H1 (cell line): Measurements from ENCODE around the gene SLC66A3. TPM values are rescaled to one million over a fixed set of nuclear protein-coding genes. Genes with fewer than 3 reads are reported as not detected.

ENCODE experiments used
- CTCF ChIA-PET: fragments of 300-600 bp; sonication (Branson Sonifier 250); formaldehyde crosslinking; loops from one replicate; lab custom pipeline; 2021; ENCODE audit not compliant: partially characterized antibody; lab: Charles Lee
- POLR2A ChIA-PET: fragments of 300-600 bp; sonication (Branson Sonifier 250); formaldehyde crosslinking; loops from one replicate; lab custom pipeline; 2021; ENCODE audit warnings: inconsistent platforms; ENCODE audit not compliant: partially characterized antibody; lab: Charles Lee
- DNase-seq, 2 experiments: peaks; one replicate each; pipeline versions ENCODE4 v3.0.0 to v3.0.0-alpha.2; 2010 to 2022; ENCODE audit warnings: low spot score in 2 of 2, low read depth in 1 of 2, mixed read lengths in 1 of 2
- FAIRE-seq: peaks from 2 replicates; lab custom pipeline; 2011; peaks lifted over from hg19 to GRCh38; lab: Jason Lieb, UNC
- H2AFZ ChIP-seq: 2 replicates; pipeline ENCODE4 v1.8.1; 2012; ENCODE audit warnings: low read length, inconsistent platforms
- H2AK5ac ChIP-seq: 2 replicates; pipeline ENCODE4 v1.6.1; 2013; ENCODE audit warnings: low read depth, low read length
- H2BK120ac ChIP-seq: replicated peaks from 2 replicates; pipeline ENCODE3; 2013; ENCODE audit warnings: low read depth, low read length, inconsistent platforms
- H2BK12ac ChIP-seq: 2 replicates; pipeline ENCODE4 v1.6.1; 2013; ENCODE audit warnings: low read depth, low read length
- H2BK15ac ChIP-seq: 2 replicates; pipeline ENCODE4 v1.6.1; 2013; ENCODE audit warnings: low read length
- H2BK20ac ChIP-seq: 2 replicates; pipeline ENCODE4 v1.6.1; 2013; ENCODE audit warnings: low read length
- H2BK5ac ChIP-seq: 2 replicates; pipeline ENCODE4 v1.6.1; 2013; ENCODE audit warnings: low read depth, low read length
- H3K14ac ChIP-seq: 2 replicates; pipeline ENCODE4 v1.6.1; 2013; ENCODE audit warnings: inconsistent platforms; ENCODE audit not compliant: insufficient read length
- H3K18ac ChIP-seq: 2 replicates; pipeline ENCODE4 v1.6.1; 2013; ENCODE audit warnings: low read length; ENCODE audit errors: extremely low read depth
- H3K23ac ChIP-seq: 2 replicates; pipeline ENCODE4 v1.6.1; 2013; ENCODE audit warnings: inconsistent platforms; ENCODE audit not compliant: insufficient read length
- H3K23me2 ChIP-seq: 2 replicates; pipeline ENCODE4 v1.6.1; 2013; ENCODE audit warnings: low read depth, low read length
- H3K27ac ChIP-seq: 2 replicates; pipeline ENCODE4 v1.6.1; 2011; ENCODE audit warnings: low read depth, low read length, inconsistent platforms
- H3K27me3 ChIP-seq, 4 experiments: replicated peaks in 1 of 4; 1 replicate in 1 of 4; 2 replicates in 3 of 4; pipeline versions ENCODE4 v1.6.1 to v1.8.1; 2011 to 2013; ENCODE audit warnings: low read length in 3 of 4, mild to moderate bottlenecking in 3 of 4, inconsistent platforms in 2 of 4, mixed read lengths in 2 of 4, moderate library complexity in 1 of 4; ENCODE audit not compliant: control insufficient read depth in 3 of 4, insufficient read depth in 3 of 4; ENCODE audit errors: extremely low read depth in 1 of 4
- H3K36me3 ChIP-seq, 4 experiments: 2 replicates each; pipeline versions ENCODE4 v1.6.1 to v1.8.1; 2011 to 2013; ENCODE audit warnings: mild to moderate bottlenecking in 4 of 4, low read length in 3 of 4, moderate library complexity in 2 of 4, control low read depth in 1 of 4, inconsistent platforms in 1 of 4; ENCODE audit not compliant: insufficient read depth in 4 of 4, control insufficient read depth in 2 of 4
- H3K4ac ChIP-seq: replicated peaks from 2 replicates; pipeline ENCODE3; 2013; ENCODE audit warnings: low read length, low read depth, mixed read lengths, inconsistent platforms; ENCODE audit not compliant: insufficient read length
- H3K4me1 ChIP-seq, 4 experiments: replicated peaks in 1 of 4; 1 replicate in 1 of 4; 2 replicates in 3 of 4; pipeline versions ENCODE4 v1.6.1 to v1.8.1; 2011 to 2013; ENCODE audit warnings: low read length in 3 of 4, inconsistent platforms in 2 of 4, mixed read lengths in 1 of 4; ENCODE audit not compliant: insufficient read depth in 4 of 4, control insufficient read depth in 3 of 4
- H3K4me2 ChIP-seq, 2 experiments: 2 replicates each; pipeline versions ENCODE4 v1.6.1 to v1.8.1; 2011 to 2013; ENCODE audit warnings: low read depth in 2 of 2, low read length in 2 of 2, control low read depth in 1 of 2, inconsistent platforms in 1 of 2, mild to moderate bottlenecking in 1 of 2; ENCODE audit not compliant: insufficient read depth in 1 of 2
- H3K4me3 ChIP-seq, 4 experiments: fragments of 200-600, 300-600 bp in 1 of 4; sonication (generic), shearing (Covaris generic), sonication (Bioruptor Twin) in 1 of 4; 2 replicates each; pipeline versions ENCODE4 v1.5.1 to v1.8.1; 2011 to 2016; ENCODE audit warnings: low read length in 4 of 4, low read depth in 3 of 4, control low read depth in 2 of 4, inconsistent platforms in 2 of 4, mild to moderate bottlenecking in 2 of 4, mixed read lengths in 1 of 4, moderate library complexity in 1 of 4; ENCODE audit not compliant: insufficient read depth in 2 of 4; ENCODE audit errors: extremely low read depth in 1 of 4
- H3K56ac ChIP-seq: replicated peaks from 2 replicates; pipeline ENCODE3; 2013; ENCODE audit warnings: low read depth, mild to moderate bottlenecking, mixed read lengths, low read length, inconsistent platforms; ENCODE audit not compliant: insufficient read length
- H3K79me1 ChIP-seq: 2 replicates; pipeline ENCODE4 v1.6.1; 2013; ENCODE audit warnings: low read depth, low read length, control low read depth
- H3K79me2 ChIP-seq, 2 experiments: 2 replicates each; pipeline versions ENCODE4 v1.6.1 to v1.8.1; 2012 to 2013; ENCODE audit warnings: low read length in 2 of 2, mild to moderate bottlenecking in 2 of 2, inconsistent platforms in 1 of 2; ENCODE audit not compliant: insufficient read depth in 2 of 2, control insufficient read depth in 1 of 2
- H3K9ac ChIP-seq, 4 experiments: replicated peaks in 1 of 4; 1 replicate in 1 of 4; 2 replicates in 3 of 4; pipeline versions ENCODE4 v1.6.1 to v1.8.1; 2011 to 2013; ENCODE audit warnings: low read depth in 3 of 4, low read length in 3 of 4, control low read depth in 2 of 4, mild to moderate bottlenecking in 2 of 4, moderate library complexity in 2 of 4, inconsistent platforms in 1 of 4; ENCODE audit errors: extremely low read depth in 1 of 4
- H3K9me3 ChIP-seq, 2 experiments: 2 replicates each; pipeline versions ENCODE4 v1.6.1 to v1.8.1; 2012 to 2013; ENCODE audit warnings: mild to moderate bottlenecking in 2 of 2, moderate library complexity in 2 of 2, control low read depth in 1 of 2, inconsistent platforms in 1 of 2, low read depth in 1 of 2, low read length in 1 of 2, mixed read lengths in 1 of 2; ENCODE audit not compliant: insufficient read depth in 2 of 2
- H4K20me1 ChIP-seq, 2 experiments: replicated peaks in 1 of 2; 2 replicates each; pipeline versions ENCODE3 to v1.8.1; 2011 to 2013; ENCODE audit warnings: inconsistent platforms in 2 of 2, low read length in 2 of 2, mild to moderate bottlenecking in 1 of 2; ENCODE audit not compliant: insufficient read depth in 2 of 2, control insufficient read depth in 1 of 2
- H4K5ac ChIP-seq: 2 replicates; pipeline ENCODE4 v1.6.1; 2013; ENCODE audit warnings: low read length, low read depth, mixed read lengths, inconsistent platforms; ENCODE audit not compliant: insufficient read length
- H4K8ac ChIP-seq: 2 replicates; pipeline ENCODE4 v1.8.0; 2013; ENCODE audit warnings: mild to moderate bottlenecking, moderate library complexity, low read length, inconsistent platforms; ENCODE audit not compliant: insufficient read depth; ENCODE audit errors: extremely low read depth
- H4K91ac ChIP-seq: replicated peaks from 2 replicates; pipeline ENCODE3; 2013; ENCODE audit warnings: low read length, mixed read lengths, inconsistent platforms; ENCODE audit not compliant: insufficient read length
- BRCA1 ChIP-seq: IDR thresholded peaks from 2 replicates; pipeline ENCODE4 v1.6.1; 2012; ENCODE audit warnings: low read depth, low read length, improper control_type of control experiment
- RBBP5 ChIP-seq: IDR thresholded peaks from 2 replicates; pipeline ENCODE4 v1.7.1; 2012; ENCODE audit warnings: low read depth, mild to moderate bottlenecking, inconsistent platforms, low read length, moderate library complexity, borderline replicate concordance
- WGBS, 2 experiments: shearing (Covaris generic) in 1 of 2; methylation state at CpG; one replicate each; pipeline versions ENCODE4 v1.1.6 to v1.1.7; 2013 to 2015; ENCODE audit warnings: low lambda C conversion rate in 2 of 2, mixed read lengths in 2 of 2, inconsistent platforms in 1 of 2, low coverage in 1 of 2, missing lambda C conversion rate in 1 of 2; ENCODE audit not compliant: insufficient replicate concordance in 2 of 2, insufficient coverage in 1 of 2, insufficient read length in 1 of 2; ENCODE audit errors: extremely low coverage in 1 of 2, missing lambda C conversion rate in 1 of 2; 5-methylcytosine and 5-hydroxymethylcytosine counted together
- polyA plus RNA-seq, 7 experiments: library from polyadenylated mRNA; depleted of rRNA in 3 of 7; stranded (reverse) in 5 of 7; unstranded in 2 of 7; fragments of >200 nt in 5 of 7; fragments of 200-250 nt in 2 of 7; gene quantifications; 1 replicate in 5 of 7; 2 replicates in 1 of 7; 4 replicates in 1 of 7; pipeline versions ENCODE4 v1.2.1 to v1.2.3, GENCODE V29; 2011 to 2013; ENCODE audit warnings: missing spikeins in 2 of 7, mixed read lengths in 2 of 7
- total RNA-seq: library from RNA; stranded (reverse); fragmentation: NEBNext Ultra II Directional; extraction: Animal tissue kit (Norgen Biotek cat#: 25700); gene quantifications from 2 replicates; pipeline ENCODE4 v1.2.1, GENCODE V29; 2021

SLC66A3 gene
- total and polyA plus RNA-seq, 2 of the 8 experiments (the other 6 are each of a cell fraction or from before 2014, with no cell fraction given) = 8.7 to 27.8 TPM

- H3K18ac ChIP-seq = no peak overlapping the region
- H3K27me3 ChIP-seq = no peaks in the 10 kb centered on the region
- no peak overlapping the region for H3K4me2 ChIP-seq
- no peaks in the 10 kb centered on the region for H3K79me2 ChIP-seq
- no peak overlapping the region for H3K4me3 ChIP-seq
- no peak overlapping the region for H2BK120ac ChIP-seq
- H4K20me1 ChIP-seq = no peaks in the 10 kb centered on the region
- H3K14ac ChIP-seq = no peak overlapping the region
- H4K5ac ChIP-seq = no peak overlapping the region
- WGBS, 2 experiments = 84% methylated on average over 4 of the region's 4 CpGs; no CpG with 5 or more reads in 1 of the 2 experiments
- H3K23me2 ChIP-seq = no peaks in the 10 kb centered on the region
- no peaks in the 10 kb centered on the region for H3K79me1 ChIP-seq
- no peaks in the 10 kb centered on the region for H3K36me3 ChIP-seq
- no peaks in the 10 kb centered on the region for H3K9me3 ChIP-seq
- no peak overlapping the region for H3K56ac ChIP-seq
- no peak overlapping the region for H4K8ac ChIP-seq
- H2AFZ ChIP-seq = no peak overlapping the region
- no peak overlapping the region for H2BK12ac ChIP-seq
- no peak overlapping the region for H2AK5ac ChIP-seq
- ChIA-PET POLR2A (no interaction called here), CTCF (interaction anchor here (2.3 kb wide), 1 partner anchor 8 kb away, joined by 10 read pairs; a partner anchor contains a TSS)
- no peak overlapping the region for H3K4ac ChIP-seq
- no peak overlapping the region for H3K27ac ChIP-seq
- H2BK15ac ChIP-seq = no peak overlapping the region
- DNase-seq = no peak
- FAIRE-seq = no peak
- no peak overlapping the region for H4K91ac ChIP-seq
- no peak overlapping the region for H2BK5ac ChIP-seq
- no peak overlapping the region for H2BK20ac ChIP-seq
- H3K9ac ChIP-seq = no peak overlapping the region
- no peak overlapping the region for H3K23ac ChIP-seq
- no peak for TF ChIP-seq RBBP5
- TF ChIP-seq BRCA1 = no peak
- H3K4me1 ChIP-seq = no peaks in the 10 kb centered on the region
These were observed 14.8 kb upstream of the SLC66A3 start for GRCh38 chr2:11140492-11140891.
